ENCODE measurements around the gene DHX8.

DHX8 gene

DNA sequence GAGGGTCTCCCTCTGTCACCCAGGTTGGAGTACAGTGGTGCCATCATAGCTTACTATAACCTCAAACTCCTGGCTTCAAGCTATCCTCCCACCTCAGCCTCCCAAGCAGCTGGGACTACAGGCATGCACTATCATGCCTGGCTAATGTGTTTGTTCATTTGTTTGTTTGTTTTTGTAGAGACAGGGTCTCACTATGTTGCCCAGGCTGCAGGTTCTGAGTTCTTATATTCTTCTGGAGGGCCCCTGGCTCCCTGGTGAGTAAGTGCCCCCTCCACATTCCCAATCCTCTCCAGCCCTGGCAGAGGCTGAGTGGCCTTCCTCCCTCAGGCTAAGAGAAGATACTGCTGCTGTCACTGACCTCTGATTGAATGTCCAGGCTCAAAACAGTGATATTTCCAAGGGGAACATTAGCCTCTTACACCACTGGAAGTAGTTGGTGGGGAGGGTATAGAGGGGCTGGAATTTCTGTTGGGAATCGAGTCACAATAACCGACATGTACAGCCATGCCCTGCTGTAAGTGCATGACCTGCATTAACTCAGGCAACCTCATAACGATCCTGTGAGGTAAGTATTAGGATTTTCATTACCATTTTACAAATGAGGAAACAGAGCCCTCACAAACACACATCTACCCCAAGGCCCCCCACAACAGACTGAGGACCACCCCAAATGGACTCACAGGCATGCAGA, 65.1 kb downstream of the DHX8 start:
- TF ChIP-seq CTCF (IDR thresholded peaks at IDR 0.05; ENCODE audit: insufficient read depth, low read depth, low read length, missing control alignments), result no peak
- DNase-seq (ENCODE audit: low read depth), result no peak
- H3K4me3 ChIP-seq (ENCODE audit: low read depth, low read length), result no peak overlapping the region

DNA sequence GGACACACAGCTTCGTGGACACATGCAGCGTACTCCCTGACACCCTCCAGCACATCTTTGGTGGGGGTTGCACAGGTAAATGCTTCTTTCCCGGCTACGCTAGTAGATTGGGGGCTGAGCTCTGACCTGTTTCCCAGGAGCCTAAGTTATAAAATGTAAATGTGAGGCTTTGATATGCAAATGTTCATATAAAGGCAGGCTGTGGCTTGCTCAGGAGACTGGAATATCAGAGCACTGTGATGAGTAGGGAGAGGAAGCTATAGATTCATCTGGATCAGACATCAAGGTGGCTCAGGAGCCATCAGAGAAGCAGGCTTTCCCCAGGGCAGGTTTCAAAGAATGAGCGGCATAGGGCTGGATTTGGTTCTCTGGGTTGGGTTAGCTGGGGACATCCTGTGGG, 65.7 kb downstream of the DHX8 start:
- H3K4me3 ChIP-seq (ENCODE audit: low read depth, low read length), result no peak overlapping the region
- no peak for TF ChIP-seq CTCF (IDR thresholded peaks at IDR 0.05; ENCODE audit: insufficient read depth, low read depth, low read length, missing control alignments)
- no peak for DNase-seq (ENCODE audit: low read depth)

DNA sequence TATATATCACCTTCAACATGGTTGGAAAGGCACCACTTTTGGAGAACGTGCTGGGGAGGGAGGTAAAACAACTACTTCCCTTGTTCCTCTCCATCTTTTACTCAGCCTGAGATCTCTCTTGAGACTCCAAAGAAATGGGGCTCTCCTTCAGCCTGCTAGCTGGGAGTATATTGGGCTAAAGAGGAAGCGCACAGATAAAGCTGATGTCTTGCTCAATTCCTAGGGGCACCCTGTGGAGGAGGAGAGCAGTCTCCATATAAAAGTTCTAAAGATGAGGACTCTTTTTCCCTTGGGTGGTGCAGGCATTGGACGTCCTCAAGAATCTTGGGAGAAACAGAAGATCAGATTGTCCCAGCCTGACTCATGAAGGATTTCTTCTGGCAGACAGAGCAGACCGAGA, 67.0 kb downstream of the DHX8 start:
- TF ChIP-seq CTCF (IDR thresholded peaks at IDR 0.05; ENCODE audit: insufficient read depth, low read depth, low read length, missing control alignments), result no peak
- DNase-seq (ENCODE audit: low read depth), result no peak
- H3K4me3 ChIP-seq (ENCODE audit: low read depth, low read length), result no peak overlapping the region

- no peak for TF ChIP-seq CTCF (IDR thresholded peaks at IDR 0.05; ENCODE audit: insufficient read depth, low read depth, low read length, missing control alignments)
- H3K4me3 ChIP-seq (ENCODE audit: low read depth, low read length), result no peak overlapping the region
- no peak for DNase-seq (ENCODE audit: low read depth)
Measured at GRCh38 chr17:43552229-43552837, 68.6 kb downstream of the DHX8 start.

- TF ChIP-seq CTCF (IDR thresholded peaks at IDR 0.05; ENCODE audit: insufficient read depth, low read depth, low read length, missing control alignments), result no peak
- no peak for DNase-seq (ENCODE audit: low read depth)
- H3K4me3 ChIP-seq (ENCODE audit: low read depth, low read length), result no peak overlapping the region
Measured at GRCh38 chr17:43553573-43553972, 69.8 kb downstream of the DHX8 start.

DNA sequence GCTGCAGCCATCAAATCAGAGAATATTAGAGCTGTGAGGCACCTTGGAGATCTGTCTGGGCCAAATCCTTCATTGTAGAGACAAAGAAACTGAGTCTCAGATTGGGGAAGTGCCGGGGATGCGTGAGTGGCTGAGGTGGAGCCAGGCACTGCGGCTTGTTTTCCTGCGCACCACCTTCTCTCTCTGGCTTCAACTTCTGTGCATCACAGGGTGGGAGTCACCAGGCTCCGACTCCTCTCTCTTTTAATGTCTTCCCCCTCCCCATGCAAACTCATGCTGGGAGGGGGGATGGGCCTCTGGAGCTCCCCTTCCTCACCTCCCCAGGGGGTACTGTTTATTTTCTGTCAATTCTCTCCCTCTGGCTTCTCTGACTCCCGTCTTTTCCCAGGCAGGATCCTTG, 71.1 kb downstream of the DHX8 start:
- H3K4me3 ChIP-seq (ENCODE audit: low read depth, low read length), result no peak overlapping the region
- TF ChIP-seq CTCF (IDR thresholded peaks at IDR 0.05; ENCODE audit: insufficient read depth, low read depth, low read length, missing control alignments), result no peak
- no peak for DNase-seq (ENCODE audit: low read depth)

- no peak overlapping the region for H3K4me3 ChIP-seq (ENCODE audit: low read depth, low read length)
- no peak for TF ChIP-seq CTCF (IDR thresholded peaks at IDR 0.05; ENCODE audit: insufficient read depth, low read depth, low read length, missing control alignments)
- DNase-seq (ENCODE audit: low read depth), result no peak
Measured at GRCh38 chr17:43556292-43556691, 72.5 kb downstream of the DHX8 start.

Data from GM12865 (cell line).